Astrocyte (in vitro differentiated cells and primary cell): ENCODE data around the gene SLC7A9. TPM values are rescaled to one million over a fixed set of nuclear protein-coding genes. Genes with fewer than 3 reads are reported as not detected.

Source experiments
- DNase-seq: peaks from one replicate; pipeline ENCODE4 v3.0.0-alpha.2; 2010; ENCODE audit warnings: low read depth
- FAIRE-seq: peaks from 2 replicates; lab custom pipeline; 2011; peaks lifted over from hg19 to GRCh38; lab: Jason Lieb, UNC
- H2AFZ ChIP-seq: 2 replicates; pipeline ENCODE4 v1.6.0; 2012; ENCODE audit warnings: low read depth, low read length, inconsistent platforms
- H3K27ac ChIP-seq: 2 replicates; pipeline ENCODE4 v1.5.1; 2011; ENCODE audit warnings: low read depth, low read length, inconsistent platforms
- H3K27me3 ChIP-seq: 2 replicates; pipeline ENCODE4 v1.6.0; 2011; ENCODE audit warnings: low read length, inconsistent platforms; ENCODE audit not compliant: insufficient read depth
- H3K36me3 ChIP-seq: 2 replicates; pipeline ENCODE4 v1.5.1; 2011; ENCODE audit warnings: low read length, inconsistent platforms; ENCODE audit not compliant: insufficient read depth
- H3K4me1 ChIP-seq: 2 replicates; pipeline ENCODE4 v1.5.1; 2011; ENCODE audit warnings: low read length, inconsistent platforms; ENCODE audit not compliant: insufficient read depth
- H3K4me2 ChIP-seq: 2 replicates; pipeline ENCODE4 v1.6.0; 2012; ENCODE audit warnings: low read length, inconsistent platforms
- H3K4me3 ChIP-seq: 2 replicates; pipeline ENCODE4 v1.5.1; 2011; ENCODE audit warnings: low read depth, mild to moderate bottlenecking, low read length, inconsistent platforms; ENCODE audit not compliant: insufficient read depth
- H3K79me2 ChIP-seq: 2 replicates; pipeline ENCODE4 v1.6.0; 2012; ENCODE audit warnings: mild to moderate bottlenecking, low read length, inconsistent platforms; ENCODE audit not compliant: insufficient read depth
- H3K9ac ChIP-seq: 2 replicates; pipeline ENCODE4 v1.6.0; 2012; ENCODE audit warnings: mild to moderate bottlenecking, low read length, inconsistent platforms
- H3K9me3 ChIP-seq: 2 replicates; pipeline ENCODE4 v1.5.1; 2012; ENCODE audit warnings: low read depth, mild to moderate bottlenecking, low read length, inconsistent platforms; ENCODE audit not compliant: insufficient read depth
- H4K20me1 ChIP-seq: 2 replicates; pipeline ENCODE4 v1.6.0; 2012; ENCODE audit warnings: low read length, inconsistent platforms; ENCODE audit not compliant: insufficient read depth
- H3K27ac Mint-ChIP-seq: one replicate; pipeline ENCODE4 v1.8.0; 2021; ENCODE audit warnings: mild to moderate bottlenecking, mixed read lengths; ENCODE audit not compliant: unreplicated experiment
- H3K27me3 Mint-ChIP-seq: one replicate; pipeline ENCODE4 v1.8.0; 2021; ENCODE audit warnings: low read depth, mixed read lengths; ENCODE audit not compliant: unreplicated experiment
- H3K36me3 Mint-ChIP-seq: one replicate; pipeline ENCODE4 v1.8.0; 2021; ENCODE audit warnings: low read depth, mixed read lengths; ENCODE audit not compliant: unreplicated experiment
- H3K4me1 Mint-ChIP-seq: one replicate; pipeline ENCODE4 v1.8.0; 2021; ENCODE audit warnings: low read depth, mixed read lengths; ENCODE audit not compliant: unreplicated experiment
- H3K4me3 Mint-ChIP-seq: one replicate; pipeline ENCODE4 v1.8.0; 2021; ENCODE audit warnings: mild to moderate bottlenecking, moderate library complexity, mixed read lengths; ENCODE audit not compliant: unreplicated experiment
- H3K9me3 Mint-ChIP-seq: one replicate; pipeline ENCODE4 v1.8.0; 2021; ENCODE audit warnings: mild to moderate bottlenecking, mixed read lengths; ENCODE audit not compliant: unreplicated experiment
- EZH2 ChIP-seq: IDR thresholded peaks from 2 replicates; pipeline ENCODE4 v1.6.1; 2012; ENCODE audit warnings: mild to moderate bottlenecking, low read length, inconsistent platforms; ENCODE audit not compliant: insufficient read depth
- total RNA-seq: library from RNA; stranded (reverse); gene quantifications from 2 replicates; pipeline ENCODE4 v1.2.1, GENCODE V29; 2021
- TF ChIP-seq, protein P1 (sequence below): IDR thresholded peaks from 2 replicates; pipeline ENCODE4 v1.5.1; 2011; ENCODE audit warnings: low read depth, mild to moderate bottlenecking, inconsistent platforms, low read length, moderate library complexity; ENCODE audit not compliant: insufficient read depth

The SLC7A9 gene
- total RNA-seq, 1 donor from 2014 or later, result 0.45 TPM

- Mint-ChIP-seq H3K4me3 (no peak overlapping the region), H3K36me3 (peaks cover 34% of the 10 kb centered on the region), H3K4me1 (no peaks in the 10 kb centered on the region), H3K9me3 (peaks cover 10% of the 10 kb centered on the region), H3K27ac (no peak overlapping the region), H3K27me3 (no peaks in the 10 kb centered on the region)
- Histone ChIP-seq H3K27me3 (no peaks in the 10 kb centered on the region), H3K4me3 (no peak overlapping the region), H3K27ac (no peak overlapping the region), H3K4me1 (no peaks in the 10 kb centered on the region), H3K36me3 (no peaks in the 10 kb centered on the region), H2AFZ (no peak overlapping the region), H3K9ac (no peak overlapping the region), H3K9me3 (peaks cover 8% of the 10 kb centered on the region), H4K20me1 (peaks cover 4% of the 10 kb centered on the region), H3K79me2 (peaks cover 3% of the 10 kb centered on the region), H3K4me2 (no peak overlapping the region)
- FAIRE-seq (no peak), DNase-seq (no peak)
- TF ChIP-seq, protein P1, sequence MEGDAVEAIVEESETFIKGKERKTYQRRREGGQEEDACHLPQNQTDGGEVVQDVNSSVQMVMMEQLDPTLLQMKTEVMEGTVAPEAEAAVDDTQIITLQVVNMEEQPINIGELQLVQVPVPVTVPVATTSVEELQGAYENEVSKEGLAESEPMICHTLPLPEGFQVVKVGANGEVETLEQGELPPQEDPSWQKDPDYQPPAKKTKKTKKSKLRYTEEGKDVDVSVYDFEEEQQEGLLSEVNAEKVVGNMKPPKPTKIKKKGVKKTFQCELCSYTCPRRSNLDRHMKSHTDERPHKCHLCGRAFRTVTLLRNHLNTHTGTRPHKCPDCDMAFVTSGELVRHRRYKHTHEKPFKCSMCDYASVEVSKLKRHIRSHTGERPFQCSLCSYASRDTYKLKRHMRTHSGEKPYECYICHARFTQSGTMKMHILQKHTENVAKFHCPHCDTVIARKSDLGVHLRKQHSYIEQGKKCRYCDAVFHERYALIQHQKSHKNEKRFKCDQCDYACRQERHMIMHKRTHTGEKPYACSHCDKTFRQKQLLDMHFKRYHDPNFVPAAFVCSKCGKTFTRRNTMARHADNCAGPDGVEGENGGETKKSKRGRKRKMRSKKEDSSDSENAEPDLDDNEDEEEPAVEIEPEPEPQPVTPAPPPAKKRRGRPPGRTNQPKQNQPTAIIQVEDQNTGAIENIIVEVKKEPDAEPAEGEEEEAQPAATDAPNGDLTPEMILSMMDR, result no peak
- no peak for TF ChIP-seq EZH2
Observed at GRCh38 chr19:32891609-32892008, 22.0 kb upstream of the SLC7A9 start.

GRCh38 chr19:32890841-32891240 lies 21.3 kb upstream of the SLC7A9 start:
- no peaks in the 10 kb centered on the region for H3K27me3 Mint-ChIP-seq
- Histone ChIP-seq H3K9ac (no peak overlapping the region), H4K20me1 (peaks cover under 1% of the 10 kb centered on the region), H3K9me3 (peaks cover 8% of the 10 kb centered on the region), H3K27me3 (no peaks in the 10 kb centered on the region), H3K4me3 (no peak overlapping the region), H2AFZ (no peak overlapping the region), H3K4me2 (no peak overlapping the region), H3K36me3 (no peaks in the 10 kb centered on the region), H3K4me1 (no peaks in the 10 kb centered on the region), H3K79me2 (peaks cover 3% of the 10 kb centered on the region), H3K27ac (no peak overlapping the region)
- FAIRE-seq (no peak), DNase-seq (no peak)
- TF ChIP-seq, protein P1, result no peak
- TF ChIP-seq EZH2, result no peak
- no peak overlapping the region for H3K27ac Mint-ChIP-seq
- peaks cover 35% of the 10 kb centered on the region for H3K36me3 Mint-ChIP-seq
- H3K4me1 Mint-ChIP-seq, result no peaks in the 10 kb centered on the region
- H3K9me3 Mint-ChIP-seq, result peaks cover 10% of the 10 kb centered on the region
- H3K4me3 Mint-ChIP-seq, result no peak overlapping the region

GRCh38 chr19:32890326-32890725 lies 20.8 kb upstream of the SLC7A9 start:
- Histone ChIP-seq H3K9me3 (peaks cover 8% of the 10 kb centered on the region), H3K4me3 (no peak overlapping the region), H3K36me3 (no peaks in the 10 kb centered on the region), H3K4me1 (no peaks in the 10 kb centered on the region), H3K9ac (no peak overlapping the region), H3K27ac (no peak overlapping the region), H4K20me1 (no peaks in the 10 kb centered on the region), H2AFZ (no peak overlapping the region), H3K27me3 (no peaks in the 10 kb centered on the region), H3K4me2 (no peak overlapping the region), H3K79me2 (peaks cover 3% of the 10 kb centered on the region)
- FAIRE-seq, result no peak
- Mint-ChIP-seq H3K27ac (no peak overlapping the region), H3K27me3 (no peaks in the 10 kb centered on the region), H3K4me1 (no peaks in the 10 kb centered on the region), H3K9me3 (peaks cover 10% of the 10 kb centered on the region), H3K36me3 (peaks cover 35% of the 10 kb centered on the region), H3K4me3 (no peak overlapping the region)
- no peak for DNase-seq
- TF ChIP-seq, protein P1, result no peak
- no peak for TF ChIP-seq EZH2
